Thoracic aorta (tissue), 2 donors: ENCODE measurements around the gene TRPV2. TPM values are rescaled to one million over a fixed set of nuclear protein-coding genes. Genes with fewer than 3 reads are reported as not detected.
"Not testable (repeated sequence)": the region's sequence is repeated elsewhere in the genome, so short reads cannot be mapped to it uniquely, and the experiment has no call there.

ENCODE experiments used
- ATAC-seq: fragments of 150-250 bp; one replicate; pipeline ENCODE4 v1.8.0; 2017; ENCODE audit warnings: low read depth; ENCODE audit not compliant: insufficient number of reproducible peaks, low FRiP score
- DNase-seq: peaks from one replicate; pipeline ENCODE4 v3.0.0-alpha.2; 2020; ENCODE audit warnings: low spot score
- H3K27ac ChIP-seq, 2 donors: fragments of 200-600 bp; sonication (generic); 1 replicate in 1 of 2; 2 replicates in 1 of 2; pipeline ENCODE4 v1.5.1; 2016; ENCODE audit warnings: mild to moderate bottlenecking in 2 of 2, moderate library complexity in 2 of 2
- H3K27me3 ChIP-seq: fragments of 200-600 bp; sonication (generic); replicated peaks from 2 replicates; pipeline ENCODE4 v1.6.0; 2016; ENCODE audit warnings: mild to moderate bottlenecking; ENCODE audit not compliant: insufficient read depth
- H3K36me3 ChIP-seq: fragments of 200-600 bp; sonication (generic); one replicate; pipeline ENCODE4 v1.5.1; 2016
- H3K4me1 ChIP-seq, 2 donors: fragments of 200-600 bp; sonication (generic); 1 replicate in 1 of 2; 2 replicates in 1 of 2; pipeline versions ENCODE4 v1.5.1 to v1.6.0; 2016; ENCODE audit warnings: low read depth in 2 of 2, mild to moderate bottlenecking in 1 of 2; ENCODE audit not compliant: control insufficient read depth in 1 of 2
- H3K4me3 ChIP-seq: fragments of 200-600 bp; sonication (generic); 2 replicates; pipeline ENCODE4 v1.5.1; 2016; ENCODE audit warnings: mild to moderate bottlenecking
- H3K9me3 ChIP-seq: fragments of 200-600 bp; sonication (generic); 2 replicates; pipeline ENCODE4 v1.5.1; 2016
- total RNA-seq, 2 donors: library from RNA; depleted of rRNA; stranded (reverse); fragments of >200 nt; gene quantifications; one replicate each; pipeline versions ENCODE4 v1.1.0 to v1.2.3, GENCODE V29; 2016
- TF ChIP-seq, protein P1 (sequence below): fragments of 200-600 bp; sonication (generic); IDR thresholded peaks from one replicate; pipeline ENCODE4 v1.5.1; 2019; ENCODE audit warnings: antibody characterized with exemption

The TRPV2 gene
- total RNA-seq, 2 donors from 2014 or later = 18.5 to 28.6 TPM

DNA sequence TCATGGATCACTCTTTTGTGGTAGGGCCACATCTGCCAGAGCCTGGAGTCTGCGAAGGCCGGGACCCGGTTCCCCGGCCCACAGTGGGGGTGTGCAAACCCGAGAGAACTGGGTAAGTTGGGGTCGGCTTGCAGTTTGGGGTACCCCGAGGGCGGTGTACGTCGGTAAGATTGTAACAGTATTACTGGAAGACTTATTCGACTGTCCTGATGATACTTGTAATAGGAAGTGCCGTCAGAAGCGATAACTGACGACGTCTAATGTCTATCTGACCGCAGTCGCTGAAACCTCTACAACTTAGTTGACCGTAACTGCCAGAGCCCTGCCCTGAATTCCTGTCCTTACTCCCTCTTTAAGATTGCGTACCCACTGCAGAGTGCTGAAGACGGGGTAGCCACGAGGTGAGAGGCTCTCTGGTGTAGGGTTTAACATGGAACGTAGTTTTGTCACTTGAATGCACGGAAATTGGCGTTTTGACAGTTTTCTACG lies 24.0 kb downstream of the TRPV2 start:
- TF ChIP-seq, protein P1, sequence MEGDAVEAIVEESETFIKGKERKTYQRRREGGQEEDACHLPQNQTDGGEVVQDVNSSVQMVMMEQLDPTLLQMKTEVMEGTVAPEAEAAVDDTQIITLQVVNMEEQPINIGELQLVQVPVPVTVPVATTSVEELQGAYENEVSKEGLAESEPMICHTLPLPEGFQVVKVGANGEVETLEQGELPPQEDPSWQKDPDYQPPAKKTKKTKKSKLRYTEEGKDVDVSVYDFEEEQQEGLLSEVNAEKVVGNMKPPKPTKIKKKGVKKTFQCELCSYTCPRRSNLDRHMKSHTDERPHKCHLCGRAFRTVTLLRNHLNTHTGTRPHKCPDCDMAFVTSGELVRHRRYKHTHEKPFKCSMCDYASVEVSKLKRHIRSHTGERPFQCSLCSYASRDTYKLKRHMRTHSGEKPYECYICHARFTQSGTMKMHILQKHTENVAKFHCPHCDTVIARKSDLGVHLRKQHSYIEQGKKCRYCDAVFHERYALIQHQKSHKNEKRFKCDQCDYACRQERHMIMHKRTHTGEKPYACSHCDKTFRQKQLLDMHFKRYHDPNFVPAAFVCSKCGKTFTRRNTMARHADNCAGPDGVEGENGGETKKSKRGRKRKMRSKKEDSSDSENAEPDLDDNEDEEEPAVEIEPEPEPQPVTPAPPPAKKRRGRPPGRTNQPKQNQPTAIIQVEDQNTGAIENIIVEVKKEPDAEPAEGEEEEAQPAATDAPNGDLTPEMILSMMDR = no peak
- Histone ChIP-seq H3K27ac (peak overlapping the region; percentile 74 to 79), H3K4me1 (peaks cover 20 to 33% of the 10 kb centered on the region in 2 donors), H3K36me3 (peaks cover 10% of the 10 kb centered on the region), H3K4me3 (peak overlapping the region; percentile 91), H3K9me3 (no peaks in the 10 kb centered on the region), H3K27me3 (no peaks in the 10 kb centered on the region)
- ATAC-seq (no peak), DNase-seq (no peak)

DNA sequence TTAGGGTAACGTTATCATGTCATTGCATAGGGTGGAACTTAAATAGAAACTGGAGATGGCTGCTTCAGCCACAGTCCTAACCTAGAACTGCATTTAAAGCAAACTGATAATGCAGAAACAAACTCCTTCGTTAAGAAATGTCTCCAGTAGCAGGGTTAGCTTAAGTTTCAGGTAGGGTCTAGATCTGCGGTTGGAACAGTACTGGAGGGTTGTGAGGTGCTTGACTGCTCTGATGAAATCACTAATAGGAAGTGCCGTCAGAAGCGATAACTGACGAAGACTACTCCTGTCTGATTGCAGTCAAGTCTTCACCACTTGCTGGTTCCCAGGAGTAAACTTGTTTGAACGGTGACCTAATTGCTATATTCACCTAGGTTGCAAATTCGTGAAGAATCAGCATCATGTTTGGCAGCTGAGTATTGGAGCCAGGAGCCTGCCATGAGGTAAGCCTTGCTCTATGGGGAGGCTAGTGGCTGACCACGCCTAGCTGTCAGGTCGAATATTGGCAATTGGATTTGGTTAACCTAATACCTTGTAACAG lies 24.5 kb downstream of the TRPV2 start:
- TF ChIP-seq, protein P1 = no peak
- DNase-seq (no peak), ATAC-seq (no peak)
- no peaks in the 10 kb centered on the region for H3K9me3 ChIP-seq
- H3K4me1 ChIP-seq = peaks cover 20 to 33% of the 10 kb centered on the region in 2 donors
- H3K27ac ChIP-seq = peak overlapping the region in 1 of 2 donors; percentile 74
- H3K27me3 ChIP-seq = no peaks in the 10 kb centered on the region
- peaks cover 12% of the 10 kb centered on the region for H3K36me3 ChIP-seq
- peak overlapping the region; percentile 91 for H3K4me3 ChIP-seq

DNA sequence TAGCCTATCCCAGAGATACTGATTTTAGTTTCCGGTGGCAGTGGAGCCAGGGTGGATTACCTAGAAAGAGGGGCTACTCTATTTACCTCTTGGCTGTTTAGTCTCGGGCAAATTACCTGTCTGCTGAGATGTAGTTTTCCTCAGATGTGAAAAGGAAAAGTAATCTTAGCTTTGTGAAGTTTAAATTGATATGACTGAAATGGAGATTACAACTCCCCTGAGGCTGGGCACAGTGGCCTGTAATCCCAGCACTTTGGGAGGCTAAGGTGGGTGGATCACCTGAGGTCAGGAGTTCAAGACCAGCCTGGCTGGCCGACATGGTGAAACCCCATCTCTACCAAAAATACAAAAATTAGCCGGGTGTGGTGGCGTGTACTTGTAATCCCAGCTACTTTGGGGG lies 25.0 kb downstream of the TRPV2 start:
- H3K4me1 ChIP-seq = peaks cover 20 to 33% of the 10 kb centered on the region in 2 donors

DNA sequence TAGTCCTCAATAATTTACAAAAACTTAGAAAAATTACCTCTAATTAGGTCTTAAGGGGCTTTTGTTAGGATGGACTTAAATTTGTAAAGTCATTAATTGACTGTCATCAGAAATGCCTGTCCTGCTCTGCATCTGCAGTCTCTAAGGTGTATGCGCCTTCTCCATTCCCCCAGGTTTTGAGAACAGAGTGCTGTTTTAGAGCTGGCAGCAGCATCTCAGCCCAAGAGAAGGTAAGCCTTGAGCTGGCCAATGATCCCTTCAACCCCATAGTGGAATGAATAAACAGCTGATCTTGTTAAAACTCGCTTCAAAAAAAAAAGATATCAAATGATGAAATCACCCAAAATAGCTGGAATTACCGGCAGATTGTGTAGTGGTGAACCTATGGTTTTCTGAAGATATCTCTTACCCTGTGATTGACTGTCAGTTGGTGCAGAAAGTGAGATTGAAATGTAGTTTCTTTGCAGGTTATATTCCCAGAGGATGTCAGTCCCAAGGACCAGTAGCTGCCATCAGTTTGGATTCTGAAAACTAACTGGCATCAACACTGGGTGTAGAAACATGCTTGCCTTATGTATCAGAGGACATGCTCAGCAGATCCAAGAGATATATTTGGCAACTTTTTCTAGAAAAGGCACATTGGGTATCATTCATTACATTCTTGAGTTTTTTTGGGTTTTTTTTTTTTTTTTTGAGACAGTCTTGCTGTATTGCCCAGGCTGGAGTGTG lies 25.7 kb downstream of the TRPV2 start:
- H3K27ac ChIP-seq = no peak overlapping the region
- no peak overlapping the region for H3K4me3 ChIP-seq
- no peak for DNase-seq
- H3K36me3 ChIP-seq = peaks cover 12% of the 10 kb centered on the region
- no peaks in the 10 kb centered on the region for H3K27me3 ChIP-seq
- TF ChIP-seq, protein P1 = no peak
- H3K4me1 ChIP-seq = peaks cover 20 to 33% of the 10 kb centered on the region in 2 donors
- H3K9me3 ChIP-seq = no peaks in the 10 kb centered on the region
- ATAC-seq = no peak

More for the DNA sequence above, 25.0 kb downstream of the TRPV2 start:
- H3K9me3 ChIP-seq, DNase-seq, H3K27me3 ChIP-seq, H3K27ac ChIP-seq, ATAC-seq: not testable (repeated sequence)
- Histone ChIP-seq H3K4me3 (peak overlapping the region; percentile 91), H3K36me3 (peaks cover 12% of the 10 kb centered on the region)

DNA sequence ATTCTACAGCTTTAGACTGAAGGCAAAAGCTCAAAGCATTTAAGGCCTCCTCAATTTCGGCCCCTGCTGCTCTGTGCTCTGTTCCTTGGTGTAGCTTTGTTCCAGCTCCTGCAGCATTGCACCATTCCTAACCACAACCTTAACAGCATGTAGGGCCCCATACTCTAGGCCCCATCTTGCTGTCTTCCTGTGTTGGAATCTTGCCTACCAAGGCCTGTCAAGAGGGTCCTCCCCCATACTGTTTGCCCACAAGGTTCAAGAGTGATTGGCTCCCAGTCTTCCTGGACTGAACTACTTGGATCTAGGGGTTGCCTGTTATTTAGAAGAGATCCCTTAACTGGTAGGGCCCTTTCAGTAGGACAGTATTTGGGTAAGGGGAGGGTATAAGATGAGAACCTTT lies 26.8 kb downstream of the TRPV2 start:
- ATAC-seq (no peak), DNase-seq (no peak)
- Histone ChIP-seq H3K27me3 (no peaks in the 10 kb centered on the region), H3K4me1 (peaks cover 20 to 33% of the 10 kb centered on the region in 2 donors), H3K27ac (no peak overlapping the region), H3K9me3 (no peaks in the 10 kb centered on the region), H3K36me3 (peaks cover 13% of the 10 kb centered on the region), H3K4me3 (no peak overlapping the region)
- TF ChIP-seq, protein P1 = no peak
